CD4-positive, alpha-beta memory T cell (primary cell): Measurements from ENCODE around the gene SLC5A1. TPM values are rescaled to one million over a fixed set of nuclear protein-coding genes. Genes with fewer than 3 reads are reported as not detected.

ENCODE experiments used
- CTCF ChIA-PET: fragments of 350-600 bp; sonication (Branson Sonifier 250); formaldehyde crosslinking; loops from one replicate; lab custom pipeline; 2021; ENCODE audit warnings: inconsistent platforms; ENCODE audit not compliant: partially characterized antibody; lab: Charles Lee
- POLR2A ChIA-PET: fragments of 350-600 bp; sonication (Branson Sonifier 250); formaldehyde crosslinking; loops from one replicate; lab custom pipeline; 2021; ENCODE audit not compliant: partially characterized antibody; lab: Charles Lee
- DNase-seq, 5 donors: peaks; one replicate each; pipeline versions ENCODE4 v3.0.0 to v3.0.0-alpha.2; 2020 to 2022; ENCODE audit warnings: mixed read lengths in 1 of 5
- H3K27ac ChIP-seq: one replicate; pipeline ENCODE4 v1.7.0; 2013; ENCODE audit warnings: low read depth, low read length
- H3K27me3 ChIP-seq: 2 replicates; pipeline ENCODE4 v1.7.0; 2013; ENCODE audit warnings: mild to moderate bottlenecking, low read length, moderate library complexity; ENCODE audit not compliant: insufficient read depth
- H3K36me3 ChIP-seq: 2 replicates; pipeline ENCODE4 v1.7.0; 2013; ENCODE audit warnings: mild to moderate bottlenecking, low read length, moderate library complexity; ENCODE audit not compliant: insufficient read depth
- H3K4me1 ChIP-seq: 2 replicates; pipeline ENCODE4 v1.7.0; 2013; ENCODE audit warnings: mild to moderate bottlenecking, low read length, moderate library complexity; ENCODE audit not compliant: insufficient read depth
- H3K4me3 ChIP-seq, 2 donors: one replicate each; pipeline ENCODE4 v1.7.0; 2013; ENCODE audit warnings: low read length in 2 of 2, mild to moderate bottlenecking in 1 of 2
- H3K9me3 ChIP-seq, 2 donors: one replicate each; pipeline ENCODE4 v1.7.0; 2013; ENCODE audit warnings: low read length in 2 of 2, control low read depth in 1 of 2; ENCODE audit not compliant: control insufficient read depth in 1 of 2
- H3K27ac Mint-ChIP-seq, 7 donors: one replicate each; pipeline ENCODE4 v1.8.0; 2020 to 2021; ENCODE audit warnings: mixed read lengths in 7 of 7, mild to moderate bottlenecking in 6 of 7, inconsistent platforms in 3 of 7, moderate library complexity in 3 of 7
- H3K27me3 Mint-ChIP-seq, 2 donors: one replicate each; pipeline ENCODE4 v1.8.0; 2020 to 2021; ENCODE audit warnings: mixed read lengths in 2 of 2
- H3K36me3 Mint-ChIP-seq, 2 donors: one replicate each; pipeline ENCODE4 v1.8.0; 2020 to 2021; ENCODE audit warnings: mixed read lengths in 2 of 2, inconsistent platforms in 1 of 2, mild to moderate bottlenecking in 1 of 2
- H3K4me1 Mint-ChIP-seq, 4 donors: one replicate each; pipeline ENCODE4 v1.8.0; 2020 to 2021; ENCODE audit warnings: mixed read lengths in 4 of 4, mild to moderate bottlenecking in 1 of 4
- H3K4me3 Mint-ChIP-seq, 8 donors: one replicate each; pipeline ENCODE4 v1.8.0; 2020 to 2021; ENCODE audit warnings: mixed read lengths in 8 of 8, mild to moderate bottlenecking in 7 of 8, moderate library complexity in 6 of 8, inconsistent platforms in 3 of 8
- H3K9me3 Mint-ChIP-seq, 8 donors: one replicate each; pipeline ENCODE4 v1.8.0; 2020 to 2021; ENCODE audit warnings: mixed read lengths in 8 of 8, mild to moderate bottlenecking in 5 of 8, inconsistent platforms in 3 of 8, moderate library complexity in 1 of 8
- intact Hi-C: fragments of 100-400 bp; cut with micrococcal nuclease; formaldehyde crosslinking; loops from one replicate; pipeline ENCODE4 v1.15.1; 2023
- polyA plus RNA-seq, 2 donors: library from polyadenylated mRNA; unstranded; fragments of 300-500 nt; fragmentation: Illumina TruSeq; gene quantifications; one replicate each; pipeline ENCODE4 v1.2.3, GENCODE V29; 2021
- total RNA-seq, 2 experiments: library from RNA; stranded (reverse); gene quantifications; one replicate each; pipeline ENCODE4 v1.2.3, GENCODE V29; 2021

SLC5A1 gene
- total and polyA plus RNA-seq, 4 experiments from 2014 or later, result not detected

GRCh38 chr22:32112380-32112779, 69.3 kb downstream of the SLC5A1 start:
- H3K4me3 Mint-ChIP-seq, result no peak overlapping the region
- intact Hi-C loops, result no loop called here

GRCh38 chr22:32119568-32120235, 76.6 kb downstream of the SLC5A1 start:
- H3K36me3 Mint-ChIP-seq, result no peaks in the 10 kb centered on the region
- no peak overlapping the region for H3K4me3 ChIP-seq
- no peak for DNase-seq
- no peaks in the 10 kb centered on the region for H3K9me3 ChIP-seq
- H3K27ac Mint-ChIP-seq, result no peak overlapping the region
- peaks cover 0 to 3% (median 0%) of the 10 kb centered on the region in 8 donors for H3K9me3 Mint-ChIP-seq
- H3K4me1 ChIP-seq, result peaks cover 5% of the 10 kb centered on the region
- H3K4me1 Mint-ChIP-seq, result peaks cover 5 to 17% (median 9%) of the 10 kb centered on the region in 4 donors
- intact Hi-C loops, result no loop called here
- no peak overlapping the region for H3K27ac ChIP-seq
- POLR2A ChIA-PET, result no interaction called here
- H3K4me3 Mint-ChIP-seq, result no peak overlapping the region
- H3K36me3 ChIP-seq, result no peaks in the 10 kb centered on the region
- no peaks in the 10 kb centered on the region for H3K27me3 ChIP-seq
- CTCF ChIA-PET, result no interaction called here
- H3K27me3 Mint-ChIP-seq, result peaks cover 3% of the 10 kb centered on the region in 2 donors

More at GRCh38 chr22:32112380-32112779, 69.3 kb downstream of the SLC5A1 start:
- ChIA-PET CTCF (no interaction called here), POLR2A (no interaction called here)
- H3K36me3 ChIP-seq, result no peaks in the 10 kb centered on the region
- Mint-ChIP-seq H3K27me3 (peaks cover 17 to 18% of the 10 kb centered on the region in 2 donors), H3K27ac (no peak overlapping the region), H3K4me1 (no peaks in the 10 kb centered on the region), H3K9me3 (no peaks in the 10 kb centered on the region), H3K36me3 (no peaks in the 10 kb centered on the region)
- no peak for DNase-seq
- no peak overlapping the region for H3K4me3 ChIP-seq
- H3K4me1 ChIP-seq, result no peaks in the 10 kb centered on the region
- no peaks in the 10 kb centered on the region for H3K9me3 ChIP-seq
- no peak overlapping the region for H3K27ac ChIP-seq
- H3K27me3 ChIP-seq, result peaks cover 5% of the 10 kb centered on the region

GRCh38 chr22:32120603-32121002, 77.5 kb downstream of the SLC5A1 start:
- intact Hi-C loops, result no loop called here
- no peaks in the 10 kb centered on the region for H3K27me3 ChIP-seq
- peaks cover 14% of the 10 kb centered on the region for H3K4me1 ChIP-seq
- H3K36me3 ChIP-seq, result no peaks in the 10 kb centered on the region
- no peak overlapping the region for H3K4me3 ChIP-seq
- Mint-ChIP-seq H3K9me3 (peaks cover 0 to 3% (median 0%) of the 10 kb centered on the region in 8 donors), H3K4me3 (no peak overlapping the region), H3K4me1 (peaks cover 11 to 26% (median 16%) of the 10 kb centered on the region in 4 donors), H3K27ac (no peak overlapping the region), H3K27me3 (peaks cover 0 to 1% of the 10 kb centered on the region in 2 donors), H3K36me3 (no peaks in the 10 kb centered on the region)
- H3K27ac ChIP-seq, result no peak overlapping the region
- no peaks in the 10 kb centered on the region for H3K9me3 ChIP-seq
- no peak for DNase-seq
- ChIA-PET POLR2A (no interaction called here), CTCF (no interaction called here)

- peaks cover 0 to 3% (median 0%) of the 10 kb centered on the region in 8 donors for H3K9me3 Mint-ChIP-seq
- no peak overlapping the region for H3K4me3 Mint-ChIP-seq
- POLR2A ChIA-PET, result no interaction called here
- intact Hi-C loops, result no loop called here
- no peak overlapping the region for H3K4me3 ChIP-seq
- H3K36me3 Mint-ChIP-seq, result no peaks in the 10 kb centered on the region
- CTCF ChIA-PET, result no interaction called here
- H3K4me1 Mint-ChIP-seq, result peaks cover 13 to 34% (median 21%) of the 10 kb centered on the region in 4 donors
- H3K27me3 Mint-ChIP-seq, result no peaks in the 10 kb centered on the region
- H3K9me3 ChIP-seq, result no peaks in the 10 kb centered on the region
- H3K27ac ChIP-seq, result no peak overlapping the region
- H3K4me1 ChIP-seq, result peaks cover 21% of the 10 kb centered on the region
- no peak for DNase-seq
- H3K36me3 ChIP-seq, result no peaks in the 10 kb centered on the region
- no peaks in the 10 kb centered on the region for H3K27me3 ChIP-seq
- H3K27ac Mint-ChIP-seq, result no peak overlapping the region
Measured at GRCh38 chr22:32122899-32123298, 79.8 kb downstream of the SLC5A1 start.

GRCh38 chr22:32123657-32124056, 80.6 kb downstream of the SLC5A1 start:
- ChIA-PET POLR2A (no interaction called here), CTCF (no interaction called here)
- Mint-ChIP-seq H3K4me3 (peak overlapping the region in 1 of 8 donors; percentile 43), H3K9me3 (peaks cover 0 to 3% (median 0%) of the 10 kb centered on the region in 8 donors), H3K27me3 (no peaks in the 10 kb centered on the region), H3K27ac (peak overlapping the region in 4 of 7 donors; percentile 4 to 77 (median 26)), H3K36me3 (no peaks in the 10 kb centered on the region), H3K4me1 (peaks cover 13 to 34% (median 21%) of the 10 kb centered on the region in 4 donors)
- H3K27me3 ChIP-seq, result no peaks in the 10 kb centered on the region
- H3K27ac ChIP-seq, result no peak overlapping the region
- H3K4me3 ChIP-seq, result no peak overlapping the region
- no peak for DNase-seq
- peaks cover 21% of the 10 kb centered on the region for H3K4me1 ChIP-seq
- intact Hi-C loops, result no loop called here
- no peaks in the 10 kb centered on the region for H3K9me3 ChIP-seq
- no peaks in the 10 kb centered on the region for H3K36me3 ChIP-seq

- CTCF ChIA-PET, result no interaction called here
- H3K4me1 Mint-ChIP-seq, result peaks cover 15 to 38% (median 26%) of the 10 kb centered on the region in 4 donors
Measured at GRCh38 chr22:32127904-32128303, 84.8 kb downstream of the SLC5A1 start.

DNA sequence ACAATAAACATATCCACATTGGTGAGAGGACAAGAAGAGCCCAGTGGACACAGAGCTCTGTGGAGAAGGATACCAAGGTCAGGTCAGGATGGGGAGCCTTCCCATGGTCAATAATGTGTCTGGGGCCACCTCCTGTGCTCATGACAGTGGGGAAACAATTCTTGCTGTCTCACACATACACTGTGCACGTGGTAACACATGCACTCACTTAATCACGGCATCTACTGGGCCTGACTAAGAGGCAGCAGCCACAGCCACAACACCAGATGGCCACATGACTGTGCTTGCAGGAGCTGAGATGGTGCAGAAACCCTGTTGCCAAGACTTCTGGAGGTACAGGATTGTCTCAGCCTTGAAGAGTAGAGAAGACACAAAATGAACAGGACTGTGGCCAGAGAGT, 87.4 kb downstream of the SLC5A1 start:
- no peak for DNase-seq
- no peak overlapping the region for H3K4me3 Mint-ChIP-seq
- H3K36me3 Mint-ChIP-seq, result no peaks in the 10 kb centered on the region
- H3K4me1 ChIP-seq, result peaks cover 20% of the 10 kb centered on the region
- H3K4me1 Mint-ChIP-seq, result peaks cover 2 to 23% (median 14%) of the 10 kb centered on the region in 4 donors
- H3K9me3 Mint-ChIP-seq, result no peaks in the 10 kb centered on the region
- H3K9me3 ChIP-seq, result no peaks in the 10 kb centered on the region
- intact Hi-C loops, result no loop called here
- H3K27me3 Mint-ChIP-seq, result no peaks in the 10 kb centered on the region
- no peaks in the 10 kb centered on the region for H3K27me3 ChIP-seq
- no peaks in the 10 kb centered on the region for H3K36me3 ChIP-seq
- H3K4me3 ChIP-seq, result no peak overlapping the region
- H3K27ac ChIP-seq, result no peak overlapping the region
- ChIA-PET CTCF (interaction anchor here (1.2 to 1.4 kb wide), 2 partner anchors 11 to 15 kb away, joined by 3 read pairs; no protein-coding TSS in a partner anchor), POLR2A (no interaction called here)
- H3K27ac Mint-ChIP-seq, result no peak overlapping the region

More at GRCh38 chr22:32127904-32128303, 84.8 kb downstream of the SLC5A1 start:
- Mint-ChIP-seq H3K4me3 (no peak overlapping the region), H3K36me3 (no peaks in the 10 kb centered on the region), H3K27ac (no peak overlapping the region), H3K9me3 (peaks cover 0 to 3% (median 0%) of the 10 kb centered on the region in 8 donors), H3K27me3 (no peaks in the 10 kb centered on the region)
- no peak overlapping the region for H3K4me3 ChIP-seq
- H3K27ac ChIP-seq, result no peak overlapping the region
- no peaks in the 10 kb centered on the region for H3K27me3 ChIP-seq
- POLR2A ChIA-PET, result no interaction called here
- no peak for DNase-seq
- no peaks in the 10 kb centered on the region for H3K36me3 ChIP-seq
- intact Hi-C loops, result no loop called here
- no peaks in the 10 kb centered on the region for H3K9me3 ChIP-seq
- H3K4me1 ChIP-seq, result peaks cover 28% of the 10 kb centered on the region
